NB4 (cell line): ENCODE measurements around the gene CD48.

ENCODE experiments used
- CTCF ChIP-seq: IDR thresholded peaks from one replicate; pipeline ENCODE4 v1.5.1; 2012; ENCODE audit warnings: low read depth, low read length
- MAX ChIP-seq: IDR thresholded peaks from 2 replicates; pipeline ENCODE4 v1.6.1; 2011; ENCODE audit warnings: low read depth, low read length
- POLR2A ChIP-seq: IDR thresholded peaks from 2 replicates; pipeline ENCODE4 v1.6.1; 2011; ENCODE audit warnings: mild to moderate bottlenecking; ENCODE audit not compliant: insufficient read length; ENCODE audit errors: extremely low read depth

- TF ChIP-seq CTCF (no peak), POLR2A (no peak), MAX (no peak)
Observed at GRCh38 chr1:160710517-160711252, 937 bp downstream of the CD48 start.
